ENCODE measurements around the gene GNL3L. TPM values are rescaled to one million over a fixed set of nuclear protein-coding genes. Genes with fewer than 3 reads are reported as not detected.
"Not testable (repeated sequence)": the region's sequence is repeated elsewhere in the genome, so short reads cannot be mapped to it uniquely, and the experiment has no call there.

The GNL3L gene
- polyA plus RNA-seq (2011; rRNA removed) (21.1 and 22.2 TPM in 2 replicates), polyA minus RNA-seq (2011; rRNA and poly(A)+ RNA removed) (29.2 and 38.2 TPM in 2 replicates)

- no peak for TF ChIP-seq CTCF (IDR thresholded peaks at IDR 0.05; ENCODE audit: insufficient read depth, low read depth, low read length)
- ChIA-PET POLR2A (interaction anchor here (0.6 to 0.7 kb wide), 2 partner anchors 34 to 847 kb away, joined by 3 read pairs; partner anchors contain the start of gene FGD1), CTCF (no interaction called here)
- Histone ChIP-seq H3K36me3 (ENCODE audit: control insufficient read depth, insufficient read depth, low read length) (no peaks in the 10 kb centered on the region), H3K27me3 (ENCODE audit: control insufficient read depth, insufficient read depth, low read length) (no peaks in the 10 kb centered on the region), H3K4me3 (ENCODE audit: low read depth, low read length) (peak within 1 kb of the TSS; percentile 55)
- DNase-seq (ENCODE audit: low read depth) = peak; percentile 37
These were observed at the start of gene GNL3L for GRCh38 chrX:54529552-54530356. GNL3L (plus strand) TSS chrX:54530219; CDS start chrX:54532567, 2,348 bp downstream.

GRCh38 chrX:54482839-54483593 lies 47.0 kb upstream of the GNL3L start:
- Histone ChIP-seq H3K27me3 (ENCODE audit: control insufficient read depth, insufficient read depth, low read length) (no peaks in the 10 kb centered on the region), H3K4me3 (ENCODE audit: low read depth, low read length) (no peak overlapping the region; the same call in 1 of the 2 replicates), H3K36me3 (ENCODE audit: control insufficient read depth, insufficient read depth, low read length) (no peaks in the 10 kb centered on the region)
- no peak for TF ChIP-seq CTCF (IDR thresholded peaks at IDR 0.05; ENCODE audit: insufficient read depth, low read depth, low read length)
- ChIA-PET POLR2A (interaction anchor here (0.6 kb wide), 1 partner anchor 36 kb away, joined by 7 read pairs; no protein-coding TSS in a partner anchor), CTCF (interaction anchor here (0.7 kb wide), 1 partner anchor 51 kb away, joined by 3 read pairs; no protein-coding TSS in a partner anchor)
- DNase-seq (ENCODE audit: low read depth) = no peak

GRCh38 chrX:54483946-54484345 lies 46.1 kb upstream of the GNL3L start:
- no peak for DNase-seq (ENCODE audit: low read depth)
- ChIA-PET POLR2A (no interaction called here), CTCF (interaction anchor here (1.5 kb wide), 1 partner anchor 16 kb away, joined by 3 read pairs; no protein-coding TSS in a partner anchor)
- Histone ChIP-seq H3K4me3 (ENCODE audit: low read depth, low read length) (no peak overlapping the region), H3K27me3 (ENCODE audit: control insufficient read depth, insufficient read depth, low read length) (no peaks in the 10 kb centered on the region), H3K36me3 (ENCODE audit: control insufficient read depth, insufficient read depth, low read length) (no peaks in the 10 kb centered on the region)
- no peak for TF ChIP-seq CTCF (IDR thresholded peaks at IDR 0.05; ENCODE audit: insufficient read depth, low read depth, low read length)

GRCh38 chrX:54484666-54485065 lies 45.4 kb upstream of the GNL3L start:
- CTCF ChIA-PET = interaction anchor here (0.6 to 1.5 kb wide), 2 partner anchors 17 to 38 kb away, joined by 3 read pairs; no protein-coding TSS in a partner anchor
- no peak for DNase-seq (ENCODE audit: low read depth)
- Histone ChIP-seq H3K36me3 (ENCODE audit: control insufficient read depth, insufficient read depth, low read length) (no peaks in the 10 kb centered on the region), H3K4me3 (ENCODE audit: low read depth, low read length) (no peak overlapping the region), H3K27me3 (ENCODE audit: control insufficient read depth, insufficient read depth, low read length) (no peaks in the 10 kb centered on the region)
- TF ChIP-seq CTCF (IDR thresholded peaks at IDR 0.05; ENCODE audit: insufficient read depth, low read depth, low read length) = no peak
- POLR2A ChIA-PET = interaction anchor here (0.6 kb wide), 1 partner anchor 305 kb away, joined by 3 read pairs; no protein-coding TSS in a partner anchor

- H3K4me3 ChIP-seq (ENCODE audit: low read depth, low read length); H3K27me3 ChIP-seq (ENCODE audit: control insufficient read depth, insufficient read depth, low read length); DNase-seq (ENCODE audit: low read depth); POLR2A ChIA-PET; H3K36me3 ChIP-seq (ENCODE audit: control insufficient read depth, insufficient read depth, low read length); CTCF ChIA-PET: not testable (repeated sequence)
These were observed 40.2 kb upstream of the GNL3L start for GRCh38 chrX:54489819-54490218.

Measured in BJ (cell line).